GM21723 (cell line): Measurements from ENCODE around the gene STK32A.
"Not testable (repeated sequence)": the region's sequence is repeated elsewhere in the genome, so short reads cannot be mapped to it uniquely, and the experiment has no call there.

ENCODE experiments used
- ATAC-seq: cut with Tn5 transposase; IDR thresholded peaks from one replicate; pipeline ENCODE4 v1.9.1; 2021; ENCODE audit warnings: mild to moderate bottlenecking, moderate library complexity; ENCODE audit not compliant: unreplicated experiment

The STK32A gene

GRCh38 chr5:147341345-147341744 lies 106.5 kb downstream of the STK32A start:
- no peak for ATAC-seq

- ATAC-seq = no peak
These were observed 110.0 kb downstream of the STK32A start for GRCh38 chr5:147344861-147345260.

GRCh38 chr5:147346006-147346561 lies 111.3 kb downstream of the STK32A start:
- ATAC-seq = no peak

- no peak for ATAC-seq
These were observed 113.2 kb downstream of the STK32A start for GRCh38 chr5:147348046-147348445.

GRCh38 chr5:147348451-147348850 lies 113.6 kb downstream of the STK32A start:
- no peak for ATAC-seq

GRCh38 chr5:147349241-147349640 lies 114.4 kb downstream of the STK32A start:
- no peak for ATAC-seq

GRCh38 chr5:147359101-147359500 lies 124.3 kb downstream of the STK32A start:
- no peak for ATAC-seq

GRCh38 chr5:147359581-147359980 lies 124.8 kb downstream of the STK32A start:
- no peak for ATAC-seq

GRCh38 chr5:147360816-147361215 lies 126.0 kb downstream of the STK32A start:
- no peak for ATAC-seq

- no peak for ATAC-seq
These were observed 126.8 kb downstream of the STK32A start for GRCh38 chr5:147361441-147362175.

GRCh38 chr5:147367381-147367780 lies 132.6 kb downstream of the STK32A start:
- not testable (repeated sequence) for ATAC-seq

GRCh38 chr5:147369742-147370374 lies 135.0 kb downstream of the STK32A start:
- no peak for ATAC-seq

GRCh38 chr5:147371290-147371689 lies 136.5 kb downstream of the STK32A start:
- ATAC-seq = no peak

GRCh38 chr5:147372191-147372590 lies 137.4 kb downstream of the STK32A start:
- no peak for ATAC-seq

- no peak for ATAC-seq
These were observed 138.5 kb downstream of the STK32A start for GRCh38 chr5:147373328-147373727.

- no peak for ATAC-seq
These were observed 140.3 kb downstream of the STK32A start for GRCh38 chr5:147375151-147375550.

- ATAC-seq = no peak
These were observed 142.9 kb downstream of the STK32A start for GRCh38 chr5:147377682-147378081.

GRCh38 chr5:147381555-147381954 lies 146.7 kb downstream of the STK32A start:
- ATAC-seq = no peak

GRCh38 chr5:147382776-147383175 lies 147.9 kb downstream of the STK32A start:
- no peak for ATAC-seq

GRCh38 chr5:147384346-147385193 lies 149.7 kb downstream of the STK32A start:
- ATAC-seq = no peak

- ATAC-seq = no peak
These were observed 152.3 kb downstream of the STK32A start for GRCh38 chr5:147387109-147387508.
